ENCODE measurements around the gene MAPK12.

Gene MAPK12

GRCh38 chr22:50307890-50308596, 46.6 kb upstream of the MAPK12 start:
- DNase-seq (ENCODE audit: low spot score): no peak
- in situ Hi-C loops (cut with MboI; ENCODE audit: low pct_unique_long_range_greater_than_20kb, low sequenced_read_pairs, unreplicated experiment): no loop called here
- no peak for TF ChIP-seq CTCF (IDR thresholded peaks at IDR 0.05; ENCODE audit: extremely low read depth, insufficient read depth, missing control alignments)

DNA sequence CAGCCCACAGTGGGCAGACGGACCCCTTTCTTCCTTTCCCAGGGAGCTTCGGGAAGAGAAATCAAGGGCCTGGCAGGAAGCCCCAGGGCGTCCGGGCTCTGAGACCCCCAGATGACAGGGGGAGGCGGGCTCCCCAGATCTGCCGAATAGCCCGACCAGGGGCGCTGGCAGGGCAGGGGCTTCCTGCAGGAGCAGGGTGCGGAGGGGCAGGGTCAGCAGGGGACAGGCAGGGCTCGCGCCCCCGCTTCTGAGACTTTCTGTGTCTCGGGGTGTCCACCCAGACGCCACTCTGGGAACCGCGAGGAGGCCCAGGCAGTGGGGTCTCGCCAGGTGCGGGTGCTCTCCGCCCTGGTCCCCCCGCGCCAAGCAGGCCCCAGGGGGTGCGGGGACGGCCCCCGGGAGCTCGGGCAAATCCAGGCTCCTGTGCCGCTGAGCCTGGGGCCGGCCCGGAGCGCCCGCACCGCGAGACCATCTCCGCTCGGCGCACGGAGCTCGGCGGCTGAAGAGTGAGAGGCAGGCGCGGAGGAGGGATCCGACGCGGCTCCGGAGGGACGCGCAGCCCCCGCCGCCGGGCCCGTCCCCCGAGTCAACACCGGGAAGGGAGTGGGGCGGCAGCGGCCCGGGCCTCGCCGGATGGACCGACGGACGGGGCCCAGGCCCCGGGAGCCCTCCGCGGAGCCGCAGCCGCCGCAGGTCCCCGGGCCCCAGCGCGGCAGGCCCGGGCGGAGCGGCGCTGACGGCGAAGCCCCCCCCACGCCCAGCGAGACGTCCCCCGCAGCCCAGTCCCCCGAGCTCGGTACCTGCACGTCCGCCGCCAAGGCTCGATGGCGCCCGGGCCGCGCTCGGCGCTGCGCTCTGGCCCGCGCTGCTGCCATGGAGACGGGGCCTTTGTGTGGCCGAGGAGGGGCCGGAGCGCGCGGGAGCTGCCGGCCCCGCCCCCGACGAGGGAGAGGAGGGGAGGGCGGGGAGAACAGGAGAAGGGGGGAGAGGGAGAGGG, 45.6 kb upstream of the MAPK12 start, which contains the start of gene PLXNB2:
PLXNB2 (minus strand) TSS at position 894 of the 997 bp plus-strand sequence. CDS start 17,062 bp downstream, outside the sequence.
- in situ Hi-C loops (cut with MboI; ENCODE audit: low pct_unique_long_range_greater_than_20kb, low sequenced_read_pairs, unreplicated experiment): no loop called here
- peak; percentile 96 for DNase-seq (ENCODE audit: low spot score)
- TF ChIP-seq CTCF (IDR thresholded peaks at IDR 0.05; ENCODE audit: extremely low read depth, insufficient read depth, missing control alignments): no peak

- peak; percentile 86 for DNase-seq (ENCODE audit: low spot score)
- no peak for TF ChIP-seq CTCF (IDR thresholded peaks at IDR 0.05; ENCODE audit: extremely low read depth, insufficient read depth, missing control alignments)
- in situ Hi-C loops (cut with MboI; ENCODE audit: low pct_unique_long_range_greater_than_20kb, low sequenced_read_pairs, unreplicated experiment): no loop called here
These were observed 44.6 kb upstream of the MAPK12 start for GRCh38 chr22:50305923-50306566.

- in situ Hi-C loops (cut with MboI; ENCODE audit: low pct_unique_long_range_greater_than_20kb, low sequenced_read_pairs, unreplicated experiment): no loop called here
- no peak for TF ChIP-seq CTCF (IDR thresholded peaks at IDR 0.05; ENCODE audit: extremely low read depth, insufficient read depth, missing control alignments)
- DNase-seq (ENCODE audit: low spot score): no peak
These were observed 44.0 kb upstream of the MAPK12 start for GRCh38 chr22:50305393-50305922.

GRCh38 chr22:50304528-50305392, 43.3 kb upstream of the MAPK12 start:
- TF ChIP-seq CTCF (IDR thresholded peaks at IDR 0.05; ENCODE audit: extremely low read depth, insufficient read depth, missing control alignments): no peak
- DNase-seq (ENCODE audit: low spot score): no peak
- in situ Hi-C loops (cut with MboI; ENCODE audit: low pct_unique_long_range_greater_than_20kb, low sequenced_read_pairs, unreplicated experiment): no loop called here

Data from GM13977 (cell line).